GM19452 (cell line): ENCODE data around the gene SIPA1L3.

Experiments used
- ATAC-seq: cut with Tn5 transposase; IDR thresholded peaks from one replicate; pipeline ENCODE4 v1.9.1; 2021; ENCODE audit not compliant: unreplicated experiment

The SIPA1L3 gene

GRCh38 chr19:38206006-38206745, 299.2 kb downstream of the SIPA1L3 start:
- ATAC-seq = no peak

DNA sequence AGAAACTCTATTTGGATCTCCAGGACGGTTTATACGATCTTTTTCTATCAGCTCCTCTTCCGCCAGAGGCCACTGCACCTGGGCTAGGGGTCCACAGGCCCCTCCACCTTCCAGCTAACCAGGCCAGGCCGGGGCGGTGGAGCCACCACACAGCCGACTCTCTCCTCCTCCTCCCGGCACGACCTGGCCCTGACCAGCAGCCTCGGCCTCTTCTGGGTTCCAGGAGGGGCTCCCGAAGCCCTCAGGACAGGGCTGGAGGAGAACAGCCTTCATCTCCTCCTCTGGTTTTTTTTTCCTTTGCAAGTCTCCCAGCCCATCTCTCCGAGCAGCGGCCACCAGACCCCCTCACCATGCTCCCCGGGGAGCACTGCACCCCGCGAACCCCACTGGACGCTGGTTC, 299.9 kb downstream of the SIPA1L3 start:
- ATAC-seq = no peak

- no peak for ATAC-seq
Observed at GRCh38 chr19:38207543-38207942, 300.5 kb downstream of the SIPA1L3 start.

GRCh38 chr19:38208571-38208970, 301.6 kb downstream of the SIPA1L3 start:
- no peak for ATAC-seq

GRCh38 chr19:38209152-38209551, 302.1 kb downstream of the SIPA1L3 start:
- ATAC-seq = no peak

GRCh38 chr19:38209671-38210457, 302.9 kb downstream of the SIPA1L3 start:
- no peak for ATAC-seq

- ATAC-seq = no peak
Observed at GRCh38 chr19:38210458-38210987, 303.5 kb downstream of the SIPA1L3 start.

DNA sequence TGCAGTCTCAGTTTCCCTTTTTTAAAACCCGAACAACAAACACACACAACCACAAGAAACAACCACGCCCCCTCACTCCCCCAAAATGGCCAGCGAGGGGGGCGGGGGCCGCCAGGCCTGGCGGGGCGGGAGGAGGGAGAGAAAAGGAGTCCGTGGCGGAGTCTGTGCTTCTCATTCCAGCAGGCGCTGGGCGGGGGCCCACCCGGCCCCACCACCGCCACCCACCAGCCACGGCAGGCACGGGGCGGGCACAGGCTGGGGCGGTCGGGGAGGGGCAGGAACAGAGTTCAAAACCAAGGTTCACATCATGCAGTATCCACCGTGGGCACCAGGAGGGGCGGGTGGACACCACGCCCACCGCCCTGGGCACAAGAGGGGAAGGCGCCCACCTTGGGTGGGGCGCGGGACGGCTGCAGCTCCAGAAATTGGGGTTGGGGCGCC, 304.2 kb downstream of the SIPA1L3 start:
- ATAC-seq = no peak

GRCh38 chr19:38211766-38212165, 304.8 kb downstream of the SIPA1L3 start:
- ATAC-seq = no peak

GRCh38 chr19:38213469-38213868, 306.5 kb downstream of the SIPA1L3 start:
- no peak for ATAC-seq

GRCh38 chr19:38213911-38214625, 307.1 kb downstream of the SIPA1L3 start:
- ATAC-seq = peak; percentile 66

GRCh38 chr19:38216785-38217641, 310.0 kb downstream of the SIPA1L3 start:
- ATAC-seq = no peak

- ATAC-seq = no peak
Observed at GRCh38 chr19:38218204-38218603, 311.2 kb downstream of the SIPA1L3 start.

- ATAC-seq = no peak
Observed at GRCh38 chr19:38219221-38219620, 312.2 kb downstream of the SIPA1L3 start.

DNA sequence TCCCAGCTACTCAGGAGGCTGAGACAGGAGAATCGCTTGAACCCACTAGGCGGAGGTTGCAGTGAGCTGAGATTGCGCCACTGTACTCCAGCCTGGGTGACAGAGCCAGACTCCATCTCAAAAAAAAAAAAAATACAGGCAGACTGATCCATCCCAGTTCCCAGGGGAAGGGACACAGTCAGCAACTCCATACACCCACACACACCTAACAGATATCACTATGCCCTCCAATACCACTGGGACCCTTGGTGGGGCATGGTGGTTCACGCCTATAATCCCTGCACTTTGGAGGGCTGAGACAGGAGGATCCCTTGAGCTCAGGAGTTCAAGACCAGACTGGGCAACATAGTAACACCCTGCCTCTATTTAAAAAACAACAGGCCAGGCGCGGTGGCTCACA, 314.4 kb downstream of the SIPA1L3 start:
- ATAC-seq = no peak

DNA sequence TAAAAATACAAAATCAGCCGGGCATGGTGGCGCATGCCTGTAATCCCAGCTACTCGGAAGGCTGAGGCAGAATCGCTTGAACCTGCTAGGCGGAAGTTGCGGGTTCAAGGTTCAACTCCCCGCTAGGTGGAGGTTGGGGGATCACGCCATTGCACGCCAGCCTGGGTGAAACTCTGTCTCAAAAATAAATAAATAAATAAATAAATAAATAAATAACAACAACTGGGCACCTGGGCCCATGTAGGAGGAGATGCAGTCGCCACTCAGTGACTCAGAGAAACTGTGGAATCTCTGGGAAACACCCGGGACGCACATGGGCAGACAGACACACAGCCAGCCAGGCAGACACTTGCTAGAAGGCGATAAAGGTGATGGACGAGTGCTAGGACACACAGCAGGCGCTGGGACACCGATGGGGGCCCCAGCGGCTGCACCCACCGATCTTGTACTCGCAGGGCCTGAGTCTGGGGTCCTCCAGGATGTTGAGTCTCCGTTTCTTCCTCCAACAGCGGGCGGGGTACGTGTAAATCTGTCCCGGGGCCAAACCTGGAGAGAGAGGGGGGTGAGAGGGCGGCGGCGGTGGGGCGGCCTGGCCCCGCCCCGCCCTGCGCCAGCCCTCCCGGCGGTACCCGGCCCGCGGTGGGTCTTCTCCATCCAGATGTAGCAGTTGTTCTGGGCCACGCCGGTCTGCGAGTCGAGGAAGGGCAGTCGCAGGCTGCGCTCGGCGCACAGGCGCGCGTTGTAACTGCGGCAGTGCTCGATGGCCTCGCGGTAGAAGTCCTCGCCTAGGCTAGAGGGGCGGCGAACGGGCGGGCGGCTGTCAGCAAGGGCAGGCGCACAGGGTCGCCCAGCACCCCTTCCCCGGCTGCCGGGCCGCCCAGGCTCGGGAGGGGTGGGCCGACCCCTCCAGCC, 315.2 kb downstream of the SIPA1L3 start:
- no peak for ATAC-seq

- no peak for ATAC-seq
Observed at GRCh38 chr19:38223119-38223523, 316.1 kb downstream of the SIPA1L3 start.

DNA sequence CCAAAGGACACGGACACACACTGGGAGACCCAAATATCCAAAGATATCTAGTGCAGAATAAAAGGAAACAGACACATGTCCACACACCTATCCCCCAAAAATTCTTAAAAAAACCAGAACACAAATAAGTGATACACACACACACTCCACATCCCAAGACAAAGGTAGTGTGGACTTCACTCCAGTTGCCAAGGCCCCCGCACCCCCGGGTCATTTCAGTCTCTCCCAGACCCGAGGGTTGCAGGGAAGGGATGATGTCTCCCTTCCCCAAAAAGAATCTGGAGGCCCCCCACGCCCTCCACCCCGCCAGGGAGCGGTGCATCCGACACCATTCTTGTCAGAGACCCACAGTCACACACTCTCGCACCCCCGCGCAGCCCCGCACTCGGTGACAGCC, 316.6 kb downstream of the SIPA1L3 start:
- ATAC-seq = no peak
